AG04450 (cell line): ENCODE data around the gene ARHGAP44. TPM values are rescaled to one million over a fixed set of nuclear protein-coding genes. Genes with fewer than 3 reads are reported as not detected.

Experiments used
- CTCF ChIA-PET: fragments of 300-600, 350-600 bp; formaldehyde crosslinking; extraction: SDS; loops from one replicate; lab custom pipeline; 2022; ENCODE audit warnings: antibody characterized with exemption, inconsistent platforms; lab: Charles Lee
- POLR2A ChIA-PET: fragments of 350-600 bp; formaldehyde crosslinking; extraction: SDS; loops from one replicate; lab custom pipeline; 2021; ENCODE audit warnings: antibody characterized with exemption, inconsistent platforms; lab: Yijun Ruan, JAX
- DNase-seq: peaks from one replicate; pipeline ENCODE4 v3.0.0-alpha.2; 2011; ENCODE audit warnings: low read depth, low spot score
- H3K27ac ChIP-seq: one replicate; pipeline ENCODE4 v1.5.1; 2012; ENCODE audit warnings: low read depth, low read length, control low read depth
- H3K27me3 ChIP-seq: one replicate; pipeline ENCODE4 v1.6.0; 2012; ENCODE audit warnings: low read length; ENCODE audit not compliant: control insufficient read depth, insufficient read depth
- H3K4me3 ChIP-seq: 2 replicates; pipeline ENCODE4 v1.5.1; 2011; ENCODE audit warnings: mild to moderate bottlenecking, low read depth, low read length, control low read depth
- H3K9me3 ChIP-seq: 2 replicates; pipeline ENCODE4 v1.5.1; 2012; ENCODE audit warnings: low read length; ENCODE audit not compliant: control insufficient read depth, insufficient read depth
- polyA minus RNA-seq: library from RNA; depleted of rRNA, polyadenylated mRNA; stranded (reverse); fragments of >200 nt; gene quantifications from 2 replicates; pipeline ENCODE4 v1.2.3, GENCODE V29; 2011; rRNA and poly(A)+ RNA removed
- polyA plus RNA-seq: library from polyadenylated mRNA; depleted of rRNA; stranded (reverse); fragments of >200 nt; gene quantifications from 2 replicates; pipeline ENCODE4 v1.2.3, GENCODE V29; 2011; rRNA removed
- TF ChIP-seq, protein P1 (sequence below): IDR thresholded peaks from 2 replicates; pipeline ENCODE4 v1.5.1; 2011; ENCODE audit warnings: low read depth, low read length, control low read depth, inconsistent platforms

The ARHGAP44 gene
- polyA plus RNA-seq (0.83 and 1.3 TPM in 2 replicates), polyA minus RNA-seq (0.69 and 1.5 TPM in 2 replicates)

DNA sequence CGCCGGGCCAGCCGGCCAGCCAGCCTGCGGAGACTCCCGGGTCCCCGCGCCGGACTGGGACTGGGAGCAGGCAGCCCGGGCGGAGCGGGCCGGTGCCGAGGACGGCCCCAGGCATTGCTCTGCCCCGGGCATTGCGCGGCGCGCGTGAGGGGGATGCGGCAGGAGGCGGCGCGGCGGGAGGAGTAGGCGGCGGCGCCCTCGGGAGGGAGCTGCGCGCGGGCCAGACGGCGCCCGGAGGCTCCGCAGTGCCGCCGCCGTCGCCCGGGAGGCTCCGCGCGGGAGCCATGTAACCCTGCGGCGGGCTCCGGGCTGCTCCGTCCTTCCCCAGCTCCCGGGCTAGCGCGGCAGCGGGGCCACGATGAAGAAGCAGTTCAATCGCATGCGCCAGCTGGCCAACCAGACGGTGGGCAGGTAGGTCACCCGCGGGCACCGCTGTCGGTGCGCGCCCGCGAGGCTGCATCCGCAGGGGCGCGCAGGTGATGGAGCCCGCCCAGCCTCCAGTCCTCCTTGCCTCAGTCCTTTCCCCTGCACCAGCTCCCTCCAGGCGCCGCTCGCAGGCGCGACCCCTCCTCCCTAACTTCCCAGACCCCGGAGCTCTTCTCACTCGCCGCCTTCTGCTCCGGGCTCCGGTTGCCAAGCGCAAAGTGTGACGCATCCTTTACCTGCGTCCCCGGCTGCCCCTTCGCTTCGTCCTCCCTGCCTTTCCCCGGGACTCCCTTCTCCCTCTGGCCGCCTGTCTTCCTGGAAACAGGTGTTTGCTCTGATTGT lies at the start of gene ARHGAP44:
Gene ARHGAP44, plus strand, starts transcription at position 18 of the 768 bp plus-strand sequence. Its CDS starts 341 bp downstream, at position 359.
- Histone ChIP-seq H3K27me3 (peaks cover 28% of the 10 kb centered on the region), H3K27ac (no peak within 1 kb of the TSS), H3K4me3 (peak within 1 kb of the TSS; percentile 71), H3K9me3 (no peaks in the 10 kb centered on the region)
- TF ChIP-seq, protein P1, sequence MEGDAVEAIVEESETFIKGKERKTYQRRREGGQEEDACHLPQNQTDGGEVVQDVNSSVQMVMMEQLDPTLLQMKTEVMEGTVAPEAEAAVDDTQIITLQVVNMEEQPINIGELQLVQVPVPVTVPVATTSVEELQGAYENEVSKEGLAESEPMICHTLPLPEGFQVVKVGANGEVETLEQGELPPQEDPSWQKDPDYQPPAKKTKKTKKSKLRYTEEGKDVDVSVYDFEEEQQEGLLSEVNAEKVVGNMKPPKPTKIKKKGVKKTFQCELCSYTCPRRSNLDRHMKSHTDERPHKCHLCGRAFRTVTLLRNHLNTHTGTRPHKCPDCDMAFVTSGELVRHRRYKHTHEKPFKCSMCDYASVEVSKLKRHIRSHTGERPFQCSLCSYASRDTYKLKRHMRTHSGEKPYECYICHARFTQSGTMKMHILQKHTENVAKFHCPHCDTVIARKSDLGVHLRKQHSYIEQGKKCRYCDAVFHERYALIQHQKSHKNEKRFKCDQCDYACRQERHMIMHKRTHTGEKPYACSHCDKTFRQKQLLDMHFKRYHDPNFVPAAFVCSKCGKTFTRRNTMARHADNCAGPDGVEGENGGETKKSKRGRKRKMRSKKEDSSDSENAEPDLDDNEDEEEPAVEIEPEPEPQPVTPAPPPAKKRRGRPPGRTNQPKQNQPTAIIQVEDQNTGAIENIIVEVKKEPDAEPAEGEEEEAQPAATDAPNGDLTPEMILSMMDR, result no peak
- DNase-seq, result no peak
- CTCF ChIA-PET, result interaction anchor here (0.7 to 2.2 kb wide), 2 partner anchors 47 to 300 kb away, joined by 3 to 6 read pairs; no protein-coding TSS in a partner anchor
- POLR2A ChIA-PET, result no interaction called here

DNA sequence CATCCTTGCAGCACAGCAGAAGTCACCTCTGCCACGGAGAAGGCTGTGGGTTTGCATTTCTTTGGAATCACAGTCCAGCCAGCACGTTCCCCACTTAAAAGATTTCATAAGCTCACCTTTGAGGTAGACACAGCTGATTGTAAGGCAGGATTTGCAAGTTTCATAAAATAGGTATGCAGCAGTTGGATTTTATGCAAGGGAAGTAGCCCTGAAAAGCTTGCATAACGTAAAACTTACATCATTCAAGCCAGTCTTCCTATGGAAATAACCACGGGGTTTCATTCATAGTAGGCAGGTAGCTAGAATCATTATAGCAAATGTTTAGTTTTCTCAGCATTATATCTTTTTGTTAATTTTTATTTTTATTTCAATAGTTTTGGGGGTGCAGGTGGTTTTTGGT lies 49.8 kb upstream of the ARHGAP44 start:
- no peak for DNase-seq
- ChIA-PET CTCF (interaction anchor here (0.7 to 1.2 kb wide), 3 partner anchors 194 to 397 kb away, joined by 3 to 4 read pairs (median 4); no protein-coding TSS in a partner anchor), POLR2A (no interaction called here)
- Histone ChIP-seq H3K9me3 (no peaks in the 10 kb centered on the region), H3K27me3 (no peaks in the 10 kb centered on the region), H3K4me3 (no peak overlapping the region), H3K27ac (no peak overlapping the region)
- TF ChIP-seq, protein P1, result no peak

- H3K27ac ChIP-seq, result no peak overlapping the region
- POLR2A ChIA-PET, result interaction anchor here (0.6 kb wide), 2 partner anchors 260 to 321 kb away, joined by 3 to 5 read pairs; no protein-coding TSS in a partner anchor
- H3K4me3 ChIP-seq, result no peak overlapping the region
- H3K9me3 ChIP-seq, result no peaks in the 10 kb centered on the region
- H3K27me3 ChIP-seq, result no peaks in the 10 kb centered on the region
- TF ChIP-seq, protein P1, result no peak
- CTCF ChIA-PET, result interaction anchor here (1.1 to 3.8 kb wide), 17 partner anchors 9 to 563 kb away, joined by 3 to 40 read pairs (median 7); partner anchors contain the start of gene MYOCD
- no peak for DNase-seq
Observed at GRCh38 chr17:12743046-12743445, 46.3 kb upstream of the ARHGAP44 start.

- DNase-seq, result no peak
- POLR2A ChIA-PET, result no interaction called here
Observed at GRCh38 chr17:12744298-12744697, 45.0 kb upstream of the ARHGAP44 start.

More at GRCh38 chr17:12744298-12744697, 45.0 kb upstream of the ARHGAP44 start:
- Histone ChIP-seq H3K27me3 (no peaks in the 10 kb centered on the region), H3K27ac (peak overlapping the region; percentile 13), H3K4me3 (no peak overlapping the region), H3K9me3 (no peaks in the 10 kb centered on the region)
- TF ChIP-seq, protein P1, result no peak
- CTCF ChIA-PET, result interaction anchor here (1.1 to 3.8 kb wide), 5 partner anchors 15 to 564 kb away, joined by 3 to 33 read pairs (median 4); no protein-coding TSS in a partner anchor
